HG03575 (cell line): ENCODE data around the gene SLC30A5.
A peak's percentile ranks its signal among the peaks of the same experiment; 100 is the strongest.

Experiments used
- ATAC-seq: cut with Tn5 transposase; IDR thresholded peaks from one replicate; pipeline ENCODE4 v1.9.1; 2021; ENCODE audit not compliant: unreplicated experiment, insufficient number of reproducible peaks, low FRiP score; ENCODE audit errors: extremely low read depth

The SLC30A5 gene

GRCh38 chr5:69156456-69156855 lies 62.6 kb downstream of the SLC30A5 start:
- ATAC-seq, result no peak

DNA sequence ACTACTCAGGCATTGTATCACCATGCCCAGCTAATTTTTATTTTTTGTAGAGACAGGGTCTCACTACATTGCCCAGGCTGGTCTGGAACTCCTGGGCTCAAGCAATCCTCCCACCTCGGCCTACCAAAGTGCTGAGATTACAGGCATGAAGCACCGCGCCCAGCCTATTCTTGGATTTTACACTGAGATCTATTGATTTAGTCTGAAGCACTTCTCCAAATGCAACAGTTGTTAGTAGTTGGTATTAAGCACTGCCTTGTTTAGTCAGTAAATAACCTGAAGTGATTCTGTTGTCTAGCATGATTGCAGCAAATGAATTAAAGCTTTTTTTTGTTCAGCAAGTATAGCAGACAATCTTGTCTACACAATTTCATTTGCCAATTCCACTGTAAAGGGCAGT lies 64.2 kb downstream of the SLC30A5 start:
- no peak for ATAC-seq

DNA sequence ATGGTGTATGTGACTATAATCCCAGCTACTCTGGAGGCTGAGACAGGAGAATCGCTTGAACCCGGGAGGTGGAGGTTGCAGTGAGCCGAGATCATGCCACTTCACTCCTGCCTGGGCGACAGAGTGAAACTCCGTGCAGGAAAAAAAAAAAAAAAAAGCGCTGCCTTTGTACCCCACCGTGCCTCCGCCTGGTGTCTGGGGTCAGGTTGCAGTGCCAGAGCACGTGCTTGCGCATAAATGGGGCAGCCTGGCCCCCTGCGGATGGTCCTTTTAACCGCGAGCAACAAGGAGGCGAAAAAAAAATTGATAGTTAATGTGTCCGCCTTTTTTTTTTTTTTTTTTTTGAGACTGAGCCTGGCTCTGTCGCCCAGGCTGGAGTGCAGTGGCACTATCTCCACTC lies 66.8 kb downstream of the SLC30A5 start:
- no peak for ATAC-seq

- ATAC-seq, result peak; percentile 90
Observed at GRCh38 chr5:69166686-69167492, 73.1 kb downstream of the SLC30A5 start, which contains the start of gene CCNB1. TSS of gene CCNB1 (plus strand) at chr5:69167150. CDS start at chr5:69167263, 113 bp downstream.

GRCh38 chr5:69167493-69167855 lies 73.7 kb downstream of the SLC30A5 start:
- no peak for ATAC-seq

GRCh38 chr5:69167929-69168328 lies 74.1 kb downstream of the SLC30A5 start:
- no peak for ATAC-seq

DNA sequence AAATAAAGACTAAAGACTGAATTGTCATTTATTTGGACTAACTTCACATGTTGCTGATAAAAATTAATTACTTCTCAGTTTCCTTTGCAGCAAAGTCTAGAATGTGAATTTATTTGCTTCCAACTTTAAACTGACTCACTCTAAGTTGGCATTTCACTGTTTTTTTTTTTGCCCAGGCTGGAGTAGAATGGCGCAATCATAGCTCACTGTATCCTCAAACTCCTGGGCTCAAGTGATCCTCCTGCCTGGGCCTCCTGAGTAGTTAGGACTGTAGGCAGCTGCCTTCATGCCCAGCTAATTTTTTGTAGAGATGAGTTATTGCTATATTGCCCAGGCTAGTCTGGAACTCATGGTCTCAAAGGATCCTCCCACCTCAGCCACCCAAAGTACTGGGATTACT lies 76.7 kb downstream of the SLC30A5 start:
- ATAC-seq, result no peak

DNA sequence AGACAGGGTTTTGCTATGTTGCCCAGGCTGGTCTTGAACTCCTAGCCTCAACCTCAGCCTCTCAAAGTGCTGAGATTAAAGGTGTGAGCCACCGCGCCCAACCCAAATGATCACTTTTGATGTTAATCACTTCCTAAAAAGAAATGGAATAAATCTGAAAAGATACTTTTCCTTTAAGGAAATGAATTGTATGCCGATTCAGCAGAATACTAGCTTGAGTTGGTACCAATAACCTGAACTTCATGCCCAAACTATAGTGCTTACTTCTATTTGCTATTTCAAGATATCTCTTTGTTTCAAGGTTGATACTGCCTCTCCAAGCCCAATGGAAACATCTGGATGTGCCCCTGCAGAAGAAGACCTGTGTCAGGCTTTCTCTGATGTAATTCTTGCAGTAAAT lies 77.2 kb downstream of the SLC30A5 start:
- no peak for ATAC-seq
